Measurements from ENCODE around the gene KIAA1958. TPM values are rescaled to one million over a fixed set of nuclear protein-coding genes. Genes with fewer than 3 reads are reported as not detected.

The KIAA1958 gene
- total and polyA plus RNA-seq, 2 donors (not counting 1 experiment from before 2014, with no cell fraction given) = 2.4 to 15.3 TPM

DNA sequence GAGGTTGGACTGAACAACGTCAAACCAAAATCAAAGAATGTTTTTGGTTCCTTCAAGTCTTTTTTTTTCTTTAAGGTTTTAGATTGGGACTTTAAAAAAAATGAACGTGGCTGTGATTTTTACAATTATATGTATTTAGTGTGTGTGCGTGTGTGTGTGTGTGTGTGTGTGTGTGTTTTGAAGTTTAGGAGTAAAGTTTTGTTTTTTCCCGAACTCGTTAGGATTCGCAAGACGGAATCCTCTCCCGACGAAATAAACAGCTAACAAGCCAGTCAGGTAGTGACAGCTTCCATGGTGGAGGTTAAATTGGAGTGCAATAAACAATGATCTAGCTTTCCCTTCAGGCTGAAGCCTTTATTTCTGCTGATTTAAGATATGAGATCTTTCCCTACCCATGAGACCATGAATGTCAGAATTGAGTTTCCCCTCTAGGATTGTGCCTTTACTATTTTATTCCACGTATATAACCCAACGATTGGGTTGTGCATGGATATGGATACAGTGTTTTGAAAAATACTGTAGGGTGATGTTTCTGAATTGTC lies 1.2 kb downstream of the KIAA1958 start:
- Histone ChIP-seq H3K9ac (ENCODE audit: low read length) (peak overlapping the region; percentile 73), H3K4me3 (ENCODE audit: control extremely low read depth in 1 of 5, extremely low read depth in 1 of 5, insufficient read depth in 1 of 5, low read depth in 2 of 5, low read length in 4 of 5) (peak overlapping the region; percentile 51 to 85 (median 73)), H3K9me3 (ENCODE audit: control extremely low read depth in 1 of 3, control insufficient read depth in 2 of 3, insufficient read depth in 1 of 3, low read length in 2 of 3) (peaks cover 0 to 4% (median 0%) of the 10 kb centered on the region in 3 donors), H2AFZ (ENCODE audit: insufficient read depth, low read depth, low read length, poor library complexity, severe bottlenecking) (peak overlapping the region; percentile 86), H4K20me1 (ENCODE audit: control insufficient read depth, insufficient read depth, low read length, poor library complexity, severe bottlenecking) (no peaks in the 10 kb centered on the region), H3K36me3 (replicated peaks in 1 of 2; ENCODE audit: control extremely low read depth in 1 of 2, control insufficient read depth in 1 of 2, extremely low read depth in 1 of 2, insufficient read depth in 2 of 2, low read length in 1 of 2) (no peaks in the 10 kb centered on the region), H3K27ac (ENCODE audit: low read length in 2 of 2) (peak overlapping the region in 1 of 2 donors; percentile 60), H3K4me2 (replicated peaks; ENCODE audit: low read depth, low read length, poor library complexity, severe bottlenecking) (peak overlapping the region; percentile 96), H3K27me3 (replicated peaks in 1 of 4; ENCODE audit: control extremely low read depth in 1 of 4, control insufficient read depth in 3 of 4, insufficient read depth in 4 of 4, low read length in 3 of 4) (no peaks in the 10 kb centered on the region), H3K79me2 (ENCODE audit: control insufficient read depth, insufficient read depth, low read length) (peaks cover 4% of the 10 kb centered on the region), H3K4me1 (ENCODE audit: control insufficient read depth in 2 of 2, insufficient read depth in 2 of 2, low read length in 2 of 2) (peaks cover 5 to 13% of the 10 kb centered on the region in 2 donors)
- Mint-ChIP-seq H3K4me3 (peak overlapping the region; percentile 98), H3K9me3 (ENCODE audit: insufficient read depth) (no peaks in the 10 kb centered on the region), H3K27ac (peak overlapping the region; percentile 94), H3K27me3 (no peaks in the 10 kb centered on the region), H3K4me1 (peaks cover 24% of the 10 kb centered on the region)
- ATAC-seq (ENCODE audit: low read depth) (no peak), DNase-seq (no peak)
- CTCF ChIA-PET = interaction anchor here (0.6 to 2.4 kb wide), 3 partner anchors 13 to 287 kb away, joined by 3 to 5 read pairs (median 3); no protein-coding TSS in a partner anchor
- POLR2A ChIA-PET = no interaction called here
- TF ChIP-seq EZH2 (IDR thresholded peaks at IDR 0.05; ENCODE audit: borderline replicate concordance, insufficient read depth, low read depth, low read length, poor library complexity, severe bottlenecking) = no peak
- TF ChIP-seq, protein P1, sequence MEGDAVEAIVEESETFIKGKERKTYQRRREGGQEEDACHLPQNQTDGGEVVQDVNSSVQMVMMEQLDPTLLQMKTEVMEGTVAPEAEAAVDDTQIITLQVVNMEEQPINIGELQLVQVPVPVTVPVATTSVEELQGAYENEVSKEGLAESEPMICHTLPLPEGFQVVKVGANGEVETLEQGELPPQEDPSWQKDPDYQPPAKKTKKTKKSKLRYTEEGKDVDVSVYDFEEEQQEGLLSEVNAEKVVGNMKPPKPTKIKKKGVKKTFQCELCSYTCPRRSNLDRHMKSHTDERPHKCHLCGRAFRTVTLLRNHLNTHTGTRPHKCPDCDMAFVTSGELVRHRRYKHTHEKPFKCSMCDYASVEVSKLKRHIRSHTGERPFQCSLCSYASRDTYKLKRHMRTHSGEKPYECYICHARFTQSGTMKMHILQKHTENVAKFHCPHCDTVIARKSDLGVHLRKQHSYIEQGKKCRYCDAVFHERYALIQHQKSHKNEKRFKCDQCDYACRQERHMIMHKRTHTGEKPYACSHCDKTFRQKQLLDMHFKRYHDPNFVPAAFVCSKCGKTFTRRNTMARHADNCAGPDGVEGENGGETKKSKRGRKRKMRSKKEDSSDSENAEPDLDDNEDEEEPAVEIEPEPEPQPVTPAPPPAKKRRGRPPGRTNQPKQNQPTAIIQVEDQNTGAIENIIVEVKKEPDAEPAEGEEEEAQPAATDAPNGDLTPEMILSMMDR (IDR thresholded peaks at IDR 0.05) = no peak
- intact Hi-C loops (cut with micrococcal nuclease) = loop anchor here (1.0 to 10.0 kb wide), 5 partner anchors 109 to 583 kb away; partner anchors contain the start of genes INIP and PTBP3
- 49% methylated on average over 4 of the region's 11 CpGs for WGBS (ENCODE audit: insufficient coverage)

DNA sequence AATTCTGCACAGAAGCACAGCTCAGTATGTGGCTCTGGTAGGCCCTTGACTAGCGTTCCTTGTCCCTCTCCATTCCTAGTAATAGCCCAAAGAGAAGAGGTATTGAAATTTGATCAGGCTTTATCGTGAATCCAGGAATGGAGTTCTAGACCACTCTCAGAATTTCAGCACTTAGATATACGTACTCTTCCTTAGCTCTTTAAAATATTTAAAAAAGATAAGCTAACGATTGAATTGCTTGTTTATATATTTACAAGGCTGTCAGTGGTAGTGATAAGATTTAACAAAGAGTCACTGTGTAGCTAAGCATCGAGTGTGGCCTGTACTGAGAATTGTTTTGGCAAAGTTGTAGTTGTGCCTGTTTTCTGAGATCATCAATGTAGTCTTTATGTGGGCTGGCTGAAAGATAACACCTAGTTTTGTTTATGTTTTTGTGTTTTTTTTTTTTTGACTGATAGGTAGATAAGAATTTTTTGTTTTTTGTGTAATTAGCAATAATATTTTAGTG lies 2.5 kb downstream of the KIAA1958 start:
- no peak for DNase-seq

More for the DNA sequence above, 2.5 kb downstream of the KIAA1958 start:
- no peak overlapping the region for H2AFZ ChIP-seq (ENCODE audit: insufficient read depth, low read depth, low read length, poor library complexity, severe bottlenecking)
- TF ChIP-seq EZH2 (IDR thresholded peaks at IDR 0.05; ENCODE audit: borderline replicate concordance, insufficient read depth, low read depth, low read length, poor library complexity, severe bottlenecking) = no peak
- TF ChIP-seq, protein P1 (IDR thresholded peaks at IDR 0.05) = no peak
- H3K9me3 ChIP-seq (ENCODE audit: control extremely low read depth in 1 of 3, control insufficient read depth in 2 of 3, insufficient read depth in 1 of 3, low read length in 2 of 3) = peaks cover 1 to 7% (median 4%) of the 10 kb centered on the region in 3 donors
- peaks cover 4% of the 10 kb centered on the region for H3K9me3 Mint-ChIP-seq (ENCODE audit: insufficient read depth)
- H3K4me1 ChIP-seq (ENCODE audit: control insufficient read depth in 2 of 2, insufficient read depth in 2 of 2, low read length in 2 of 2) = peaks cover 5 to 13% of the 10 kb centered on the region in 2 donors
- no peak overlapping the region for H3K9ac ChIP-seq (ENCODE audit: low read length)
- WGBS (ENCODE audit: insufficient coverage) = 100% methylated on average over 1 of the region's 5 CpGs
- no peak overlapping the region for H3K4me3 ChIP-seq (ENCODE audit: control extremely low read depth in 1 of 5, extremely low read depth in 1 of 5, insufficient read depth in 1 of 5, low read depth in 2 of 5, low read length in 4 of 5)
- ATAC-seq (ENCODE audit: low read depth) = no peak
- H3K27ac Mint-ChIP-seq = no peak overlapping the region
- intact Hi-C loops (cut with micrococcal nuclease) = loop anchor here (5.0 to 10.0 kb wide), 2 partner anchors 318 to 584 kb away; no protein-coding TSS in a partner anchor
- H3K79me2 ChIP-seq (ENCODE audit: control insufficient read depth, insufficient read depth, low read length) = peaks cover 9% of the 10 kb centered on the region
- H3K4me2 ChIP-seq (replicated peaks; ENCODE audit: low read depth, low read length, poor library complexity, severe bottlenecking) = no peak overlapping the region
- no peaks in the 10 kb centered on the region for H3K27me3 ChIP-seq (replicated peaks in 1 of 4; ENCODE audit: control extremely low read depth in 1 of 4, control insufficient read depth in 3 of 4, insufficient read depth in 4 of 4, low read length in 3 of 4)
- H3K4me3 Mint-ChIP-seq = no peak overlapping the region
- CTCF ChIA-PET = interaction anchor here (1.5 kb wide), 1 partner anchor 304 kb away, joined by 8 read pairs; no protein-coding TSS in a partner anchor
- POLR2A ChIA-PET = no interaction called here
- H3K4me1 Mint-ChIP-seq = peaks cover 24% of the 10 kb centered on the region
- no peaks in the 10 kb centered on the region for H3K27me3 Mint-ChIP-seq
- no peak overlapping the region for H3K27ac ChIP-seq (ENCODE audit: low read length in 2 of 2)
- no peaks in the 10 kb centered on the region for H3K36me3 ChIP-seq (replicated peaks in 1 of 2; ENCODE audit: control extremely low read depth in 1 of 2, control insufficient read depth in 1 of 2, extremely low read depth in 1 of 2, insufficient read depth in 2 of 2, low read length in 1 of 2)
- H4K20me1 ChIP-seq (ENCODE audit: control insufficient read depth, insufficient read depth, low read length, poor library complexity, severe bottlenecking) = no peaks in the 10 kb centered on the region
